HG02840 (cell line): Measurements from ENCODE around the gene GJA5.
"Not testable (repeated sequence)": the region's sequence is repeated elsewhere in the genome, so short reads cannot be mapped to it uniquely, and the experiment has no call there.

Source experiments
- ATAC-seq: cut with Tn5 transposase; IDR thresholded peaks from one replicate; pipeline ENCODE4 v1.9.1; 2021; ENCODE audit warnings: mild to moderate bottlenecking, moderate library complexity, moderate number of reproducible peaks; ENCODE audit not compliant: unreplicated experiment, low FRiP score

GJA5 gene

DNA sequence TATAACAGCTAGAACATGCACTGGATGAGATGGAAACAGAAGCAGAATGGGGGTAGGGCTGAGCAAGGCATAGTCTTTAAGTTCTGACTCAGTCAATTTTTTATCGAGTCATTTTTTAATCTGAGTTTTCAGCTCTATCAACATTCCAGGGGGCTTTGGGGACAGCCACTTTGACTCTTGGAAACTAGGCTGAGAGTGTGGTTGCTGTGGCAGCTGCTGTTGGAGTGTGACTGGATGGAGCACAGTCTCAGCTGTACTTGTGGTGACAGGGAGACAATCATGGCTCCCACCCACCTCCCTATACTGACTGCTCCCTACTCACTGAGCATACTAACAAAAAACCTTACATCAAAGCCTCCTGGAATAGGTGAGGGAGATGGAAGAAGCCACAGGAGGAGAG lies 25.0 kb downstream of the GJA5 start:
- no peak for ATAC-seq

DNA sequence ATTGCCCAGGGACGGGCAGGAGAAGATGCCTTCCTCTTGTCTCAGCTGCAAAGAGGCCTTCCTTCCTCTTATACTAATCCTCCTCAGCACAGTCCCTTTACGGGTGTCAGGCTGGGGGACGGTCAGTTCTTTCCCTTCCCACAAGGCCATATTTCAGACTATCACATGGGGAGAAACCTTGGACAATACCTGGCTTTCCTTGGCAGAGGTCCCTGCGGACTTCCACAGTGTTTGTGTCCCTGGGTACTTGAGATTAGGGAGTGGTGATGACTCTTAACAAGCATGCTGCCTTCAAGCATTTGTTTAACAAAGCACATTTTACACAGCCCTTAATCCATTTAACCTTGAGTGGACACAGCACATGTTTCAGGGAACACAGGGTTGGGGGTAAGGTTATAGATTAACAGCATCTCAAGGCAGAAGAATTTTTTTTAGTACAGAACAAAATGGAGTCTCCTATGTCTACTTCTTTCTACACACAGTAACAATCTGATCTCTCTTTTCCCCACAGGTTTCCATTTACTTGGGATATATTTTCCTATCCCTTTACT lies 26.0 kb downstream of the GJA5 start:
- not testable (repeated sequence) for ATAC-seq

DNA sequence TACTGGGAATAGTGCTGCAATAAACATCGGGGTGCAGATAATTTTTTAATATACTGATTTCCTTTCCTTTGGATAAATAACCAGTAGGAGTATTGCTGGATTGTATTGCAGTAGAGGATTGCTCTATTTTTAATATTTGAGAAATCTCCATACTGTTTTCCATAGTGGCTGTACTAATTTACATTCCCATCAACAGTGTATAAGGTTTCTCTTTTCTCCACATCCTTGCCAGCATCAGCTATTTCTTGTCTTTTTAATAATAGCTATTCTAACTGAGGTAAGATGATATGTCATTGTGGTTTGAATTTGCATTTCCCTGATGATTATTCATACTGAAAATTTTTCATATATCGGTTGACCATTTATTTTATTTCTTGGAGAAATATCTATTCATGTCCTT lies 31.1 kb downstream of the GJA5 start:
- ATAC-seq, result no peak

DNA sequence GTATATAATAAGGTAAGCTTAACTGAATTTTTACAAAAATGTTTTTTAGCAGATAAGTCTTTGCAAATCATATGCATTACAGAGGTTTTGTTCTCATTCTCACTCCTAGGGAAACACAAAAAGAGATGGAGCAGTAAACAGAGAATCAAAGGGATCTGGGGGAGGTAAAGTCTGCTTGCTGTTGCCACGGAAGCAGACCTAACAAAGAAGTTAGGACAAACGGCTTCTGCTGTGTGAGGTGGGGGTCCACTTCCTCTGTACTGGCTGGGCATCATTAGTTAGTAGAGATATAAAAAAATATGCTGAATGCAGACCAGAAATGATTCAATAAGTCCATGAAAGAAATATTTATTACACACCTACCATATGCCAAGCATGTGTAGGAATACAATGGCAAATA lies 34.2 kb downstream of the GJA5 start:
- no peak for ATAC-seq

DNA sequence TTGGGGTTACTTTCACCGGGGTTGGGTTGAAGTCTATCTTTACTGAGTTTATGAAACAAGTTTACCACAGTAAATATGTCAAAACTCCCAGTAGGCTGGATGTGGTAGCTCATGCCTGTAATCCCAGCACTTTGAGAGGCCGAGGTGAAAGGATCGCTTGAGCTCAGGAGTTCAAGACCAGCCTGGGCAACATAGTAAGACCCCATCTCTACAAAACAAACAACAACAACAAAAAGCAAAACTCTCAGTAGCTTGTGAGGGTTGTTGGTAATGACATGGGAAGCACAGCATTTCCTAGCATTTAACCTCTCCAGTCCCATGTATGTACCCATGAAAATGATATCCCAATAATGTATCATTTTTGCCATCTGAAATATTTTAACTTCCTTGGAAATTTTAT lies 34.7 kb downstream of the GJA5 start:
- ATAC-seq, result no peak

DNA sequence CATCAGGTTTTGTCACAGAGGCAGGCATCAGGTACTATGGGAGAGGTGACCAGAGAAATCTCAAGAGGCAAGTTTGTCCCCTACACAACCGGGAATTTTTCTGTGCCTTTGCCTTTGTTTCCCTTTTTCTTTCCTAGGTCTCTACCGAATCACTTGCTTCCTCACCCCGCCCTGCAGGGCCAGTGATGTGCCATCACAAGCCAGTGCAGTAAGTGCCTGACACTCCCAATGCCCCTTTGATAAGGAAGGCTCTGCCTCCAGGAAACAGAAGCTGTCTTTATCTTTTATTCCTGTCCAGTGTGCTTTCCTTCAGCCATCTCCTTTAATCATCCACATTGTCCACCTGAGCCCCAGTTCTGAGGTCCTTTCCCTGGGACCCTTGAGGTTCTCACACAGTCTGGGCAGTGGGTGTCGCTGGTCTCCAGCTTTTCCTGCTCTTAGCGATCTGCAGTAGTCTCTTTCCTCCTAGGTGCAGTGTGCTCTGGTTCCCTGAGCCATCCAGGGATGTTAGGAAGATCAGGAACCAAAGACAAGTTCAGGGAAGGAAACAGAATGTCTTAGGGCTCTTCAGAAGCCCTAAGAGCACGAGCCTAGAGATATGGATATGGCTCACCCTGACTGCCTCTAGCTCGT lies 36.6 kb downstream of the GJA5 start:
- ATAC-seq, result no peak

DNA sequence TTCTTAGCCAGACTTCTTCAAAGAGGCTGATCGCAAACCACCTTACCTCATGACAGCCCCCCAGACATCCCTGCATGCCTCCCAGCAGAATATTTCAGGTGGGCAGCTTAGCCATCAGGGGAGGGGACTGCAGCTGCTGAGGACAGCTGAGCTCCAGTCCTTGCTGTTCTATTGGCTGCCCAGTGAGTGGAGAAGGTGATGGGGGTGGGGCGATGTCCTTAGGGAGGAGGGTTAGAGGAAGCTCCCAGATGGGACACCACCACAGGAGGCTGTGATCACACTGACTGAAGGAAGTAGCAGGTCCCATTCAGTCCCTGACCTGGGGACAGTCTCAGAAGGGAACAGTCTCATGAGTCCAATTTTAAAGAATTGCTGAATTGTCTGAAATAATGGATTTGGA lies 38.3 kb downstream of the GJA5 start:
- no peak for ATAC-seq

DNA sequence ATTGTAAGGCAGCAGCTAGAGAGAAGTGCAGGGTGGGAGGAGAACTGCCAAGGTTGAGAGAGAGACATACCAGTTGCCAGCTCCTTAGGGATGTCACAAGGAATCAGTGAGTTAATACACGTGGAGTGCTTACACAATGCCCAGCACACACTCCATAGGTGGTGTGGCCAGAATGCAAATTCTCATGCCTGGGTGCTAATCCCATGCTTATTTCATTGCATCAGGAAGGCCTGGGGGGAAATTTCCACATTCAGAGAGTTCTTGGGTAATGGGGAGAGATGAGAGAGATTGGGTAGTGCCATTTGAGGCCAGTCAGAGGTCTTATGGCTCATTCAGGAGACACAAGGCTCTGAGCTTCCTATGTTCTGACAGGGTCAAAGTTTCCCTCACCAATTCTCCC lies 38.7 kb downstream of the GJA5 start:
- no peak for ATAC-seq

DNA sequence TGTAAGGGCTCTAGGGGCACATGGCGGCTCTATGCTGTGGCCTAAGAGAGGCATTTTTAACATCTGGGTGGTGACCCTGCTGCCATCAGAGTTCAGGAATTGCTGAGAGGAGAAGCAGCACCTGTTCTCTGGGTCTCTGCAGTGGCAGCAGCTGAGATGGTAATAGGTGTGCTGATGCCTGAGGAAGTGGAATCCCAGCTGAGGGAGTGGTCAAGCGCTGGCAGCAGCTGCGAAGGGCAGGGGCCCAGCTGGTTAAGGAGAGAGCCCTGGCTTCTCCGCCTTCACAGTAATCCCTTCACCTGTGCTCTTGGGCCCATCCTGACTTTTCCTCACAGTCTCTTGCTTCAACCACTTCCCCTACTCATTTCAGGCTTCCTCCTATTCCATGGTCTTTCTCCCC lies 39.8 kb downstream of the GJA5 start:
- ATAC-seq, result no peak

DNA sequence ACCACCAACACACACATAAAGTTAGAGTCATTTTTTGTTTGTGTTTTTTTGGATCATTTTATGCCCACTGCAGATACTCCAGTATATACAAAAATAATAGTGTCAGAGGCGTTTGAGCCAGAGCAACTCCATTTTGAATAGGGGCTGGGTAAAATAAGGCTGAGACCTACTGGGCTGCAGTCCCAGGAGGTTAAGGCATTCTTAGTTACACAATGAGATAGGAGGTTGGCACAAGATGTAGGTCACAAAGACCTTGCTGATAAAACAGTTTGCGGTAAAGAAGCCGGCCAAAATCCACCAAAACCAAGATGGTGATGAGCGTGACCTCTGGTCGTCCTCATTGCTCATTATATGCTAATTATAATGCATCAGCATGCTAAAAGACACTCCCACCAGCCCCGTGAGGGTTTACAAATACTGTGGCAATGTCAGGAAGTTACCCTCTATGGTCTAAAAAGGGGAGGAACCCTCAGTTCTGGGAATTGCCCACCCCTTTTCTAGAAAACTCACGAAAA lies 40.6 kb downstream of the GJA5 start:
- no peak for ATAC-seq

DNA sequence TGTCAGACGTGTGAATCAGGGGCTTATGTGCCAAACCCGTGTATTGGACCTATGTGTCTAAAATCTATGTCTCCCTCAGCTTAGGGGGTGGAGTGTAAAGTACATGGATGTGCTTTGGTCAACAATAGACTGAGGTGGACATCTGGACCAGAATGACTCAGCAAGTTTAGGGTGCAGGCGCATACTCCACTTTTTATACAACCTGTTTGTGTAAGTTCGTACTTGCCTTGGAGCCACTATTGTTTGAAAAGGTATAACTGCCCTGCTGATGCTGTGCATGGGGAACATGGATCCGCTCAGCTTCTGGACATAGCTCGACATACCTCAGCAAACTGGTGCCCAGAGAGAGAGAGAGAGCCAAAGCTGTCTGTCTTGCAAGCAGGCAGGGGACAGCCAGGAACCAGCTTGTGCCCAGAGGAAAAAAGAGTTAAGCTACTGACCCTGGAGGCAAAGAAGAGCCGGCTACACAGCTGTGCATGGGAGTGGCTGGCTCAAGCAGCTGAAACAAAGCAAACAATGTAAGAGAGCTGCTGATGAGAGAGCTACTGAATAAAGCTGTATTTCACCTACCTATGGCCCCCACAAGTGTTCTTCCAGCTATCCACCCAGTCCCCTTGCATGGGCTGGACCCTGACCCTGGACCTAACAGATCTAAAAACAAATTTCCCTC lies 41.2 kb downstream of the GJA5 start:
- ATAC-seq, result no peak

DNA sequence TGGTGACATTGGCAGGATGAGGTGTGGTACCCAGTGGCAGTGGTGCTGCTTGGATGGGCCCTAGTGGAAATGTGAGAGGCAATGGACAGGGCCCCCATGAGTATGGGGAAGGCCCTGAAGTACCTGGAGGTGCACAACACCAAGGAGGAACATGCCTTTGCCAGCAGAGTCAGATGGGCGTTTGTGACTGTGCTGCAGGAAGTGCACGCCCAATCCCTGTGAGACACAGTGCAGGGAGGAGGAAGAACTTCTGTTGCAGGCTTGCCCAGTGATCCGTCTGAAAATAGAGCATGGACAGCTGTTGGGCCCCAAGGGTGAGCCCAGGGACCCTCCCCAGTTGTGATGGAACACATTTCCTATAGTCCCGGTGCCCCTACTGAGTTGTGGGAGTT lies 42.7 kb downstream of the GJA5 start:
- ATAC-seq, result no peak

DNA sequence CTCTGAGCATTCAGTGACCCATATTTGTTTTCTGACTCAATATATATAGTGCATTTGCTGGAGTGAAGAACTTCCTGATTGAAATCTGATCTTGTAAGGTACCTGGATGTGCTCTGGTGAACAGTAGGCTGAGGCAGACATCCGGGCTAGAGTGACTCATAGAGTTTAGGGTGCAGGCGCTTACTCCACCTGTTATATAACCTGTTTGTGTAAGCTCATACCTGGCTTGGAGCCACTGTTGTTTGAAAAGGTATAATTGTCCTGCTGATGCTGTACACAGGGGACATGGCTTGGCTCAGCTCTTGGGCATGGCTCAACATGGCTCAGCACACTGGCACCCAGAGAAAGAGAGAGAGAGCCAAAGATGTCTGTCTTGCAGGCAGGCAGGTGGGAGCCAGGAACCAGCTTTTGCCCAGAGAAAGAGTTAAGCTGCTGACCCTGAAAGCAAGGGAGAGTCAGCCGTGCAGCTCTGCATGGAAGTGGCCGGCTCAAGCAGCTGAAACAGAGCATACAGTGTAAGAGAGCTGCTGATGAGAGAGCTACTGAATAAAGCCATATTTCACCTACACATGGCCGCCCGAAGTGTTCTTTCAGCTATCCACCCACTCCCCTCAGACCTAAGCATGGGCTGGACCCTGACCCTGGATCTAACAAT lies 43.2 kb downstream of the GJA5 start:
- ATAC-seq, result no peak

DNA sequence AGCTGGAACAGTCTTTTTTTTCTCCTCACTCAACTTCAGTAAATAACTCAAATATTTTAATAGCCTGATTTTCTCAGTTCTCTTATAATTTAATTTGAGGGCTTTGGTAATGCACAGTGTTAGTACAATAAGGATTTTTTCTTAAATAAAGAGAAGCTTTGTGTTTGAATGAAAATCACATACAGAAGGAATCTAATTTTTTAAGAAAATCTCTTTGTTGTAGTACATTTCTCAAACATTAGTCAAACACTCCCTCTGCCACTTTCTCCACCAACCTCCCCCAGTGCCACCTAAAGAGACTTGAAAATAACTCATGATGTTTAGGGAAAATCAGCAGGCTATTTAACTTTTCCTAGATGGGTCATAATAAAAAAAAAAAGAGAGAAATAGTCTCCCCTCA lies 47.8 kb downstream of the GJA5 start:
- ATAC-seq, result no peak
